ENCODE results near the gene ANTXRL.
"Not testable (repeated sequence)": the region's sequence is repeated elsewhere in the genome, so short reads cannot be mapped to it uniquely, and the experiment has no call there.

Gene ANTXRL

DNA sequence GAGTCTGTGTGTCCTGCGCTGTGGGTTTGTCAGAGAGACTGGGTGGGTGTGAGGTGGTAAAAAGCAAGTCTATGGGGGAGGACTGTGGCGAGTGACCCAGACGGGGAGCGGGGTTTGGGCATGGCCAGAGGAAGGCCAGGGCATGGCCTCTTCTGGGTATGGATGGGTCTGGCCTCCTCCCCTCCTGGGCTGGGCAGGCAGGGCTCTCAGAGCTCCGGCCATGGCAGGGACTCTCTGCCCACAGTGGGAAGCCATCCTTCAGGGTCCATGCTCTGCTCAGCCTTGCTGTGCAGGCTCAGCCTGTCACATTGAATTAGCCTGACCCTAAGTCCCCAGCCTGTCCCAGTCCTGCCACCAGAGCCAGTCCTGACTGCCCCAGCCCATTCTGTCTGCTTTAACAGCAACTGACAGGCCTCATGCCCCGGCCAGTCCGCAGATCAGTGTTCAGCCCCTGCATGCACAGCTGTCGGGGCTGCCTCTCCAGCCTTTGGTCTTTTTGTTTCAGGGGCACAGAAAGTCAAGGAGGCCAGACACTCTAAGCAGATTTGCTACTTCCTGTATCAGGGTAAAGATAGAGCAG lies 7.9 kb downstream of the ANTXRL start:
- DNase-seq (ENCODE audit: low spot score): no peak

DNA sequence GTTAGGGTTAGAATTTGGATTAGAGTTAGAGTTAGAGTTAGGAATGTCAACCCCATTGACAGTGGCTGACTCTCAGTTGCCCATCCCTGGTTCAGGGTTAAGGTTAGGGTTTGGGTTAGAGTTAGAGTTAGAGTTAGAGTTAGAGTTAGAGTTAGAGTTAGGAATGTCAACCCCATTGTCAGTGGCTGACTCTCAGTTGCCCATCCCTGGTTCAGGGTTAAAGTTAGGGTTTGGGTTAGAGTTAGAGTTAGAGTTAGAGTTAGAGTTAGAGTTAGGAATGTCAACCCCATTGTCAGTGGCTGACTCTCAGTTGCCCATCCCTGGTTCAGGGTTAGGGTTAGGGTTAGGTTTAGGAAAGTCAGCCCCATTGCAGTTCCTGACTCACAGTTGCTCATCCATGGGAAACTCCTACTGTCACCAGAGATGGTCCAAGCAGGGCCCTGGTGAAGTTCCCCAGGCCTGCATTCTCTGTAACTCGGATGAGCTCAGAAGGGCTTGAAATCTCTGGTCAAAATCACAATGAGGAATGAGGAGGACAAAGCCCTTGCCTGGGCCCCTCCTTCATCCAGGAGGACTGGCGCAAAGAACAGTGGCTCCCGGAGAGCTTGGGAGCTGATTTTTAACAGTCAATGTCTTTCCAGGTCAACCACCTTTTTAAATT lies 8.7 kb downstream of the ANTXRL start:
- DNase-seq (ENCODE audit: low spot score): not testable (repeated sequence)

GRCh38 chr10:46296086-46296485 lies 9.3 kb downstream of the ANTXRL start:
- not testable (repeated sequence) for DNase-seq (ENCODE audit: low spot score)

- DNase-seq (ENCODE audit: low spot score): no peak
Measured at GRCh38 chr10:46296641-46297141, 9.9 kb downstream of the ANTXRL start.

GRCh38 chr10:46297406-46298204 lies 10.8 kb downstream of the ANTXRL start:
- no peak for DNase-seq (ENCODE audit: low spot score)

DNA sequence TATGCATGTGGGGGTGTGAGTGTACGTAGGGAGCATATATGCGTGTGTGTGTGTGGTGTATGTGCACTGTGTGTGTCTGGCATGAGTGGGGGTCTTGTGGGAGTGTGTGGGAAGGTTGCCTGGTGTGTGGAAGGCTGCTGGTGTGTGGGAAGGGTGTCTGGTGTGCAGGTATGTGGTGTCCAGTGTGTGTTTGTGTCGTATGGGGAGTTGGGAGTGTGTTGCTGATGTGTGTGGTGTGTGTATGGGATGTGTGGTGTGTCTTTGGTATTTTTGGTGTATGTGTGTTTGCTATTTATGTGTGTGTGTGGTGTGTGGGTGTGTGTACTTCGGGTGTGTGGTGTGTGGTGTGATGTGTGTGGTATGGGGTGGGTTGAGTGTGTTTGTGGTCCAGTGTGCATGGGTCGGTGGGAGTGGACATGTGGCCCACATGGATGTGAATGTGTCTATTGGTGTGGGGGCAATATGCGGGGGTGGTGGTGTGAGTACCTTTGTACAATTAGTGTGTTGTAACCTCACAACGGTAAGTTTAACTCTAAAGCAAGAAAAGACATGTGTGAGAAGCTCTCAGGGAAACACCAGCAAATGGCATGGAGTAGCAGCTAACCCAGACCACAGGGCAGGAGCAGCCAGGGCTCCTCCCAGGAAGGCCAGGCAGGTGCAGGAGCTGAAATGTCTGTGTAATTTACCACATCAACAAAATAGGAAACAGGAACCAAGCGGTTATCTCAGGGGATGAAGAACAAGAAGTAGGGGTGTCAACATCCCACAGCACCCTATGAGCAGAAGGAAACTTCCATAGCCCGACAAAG lies 11.9 kb downstream of the ANTXRL start:
- no peak for DNase-seq (ENCODE audit: low spot score)

- DNase-seq (ENCODE audit: low spot score): no peak
Measured at GRCh38 chr10:46299286-46299535, 12.4 kb downstream of the ANTXRL start.

DNA sequence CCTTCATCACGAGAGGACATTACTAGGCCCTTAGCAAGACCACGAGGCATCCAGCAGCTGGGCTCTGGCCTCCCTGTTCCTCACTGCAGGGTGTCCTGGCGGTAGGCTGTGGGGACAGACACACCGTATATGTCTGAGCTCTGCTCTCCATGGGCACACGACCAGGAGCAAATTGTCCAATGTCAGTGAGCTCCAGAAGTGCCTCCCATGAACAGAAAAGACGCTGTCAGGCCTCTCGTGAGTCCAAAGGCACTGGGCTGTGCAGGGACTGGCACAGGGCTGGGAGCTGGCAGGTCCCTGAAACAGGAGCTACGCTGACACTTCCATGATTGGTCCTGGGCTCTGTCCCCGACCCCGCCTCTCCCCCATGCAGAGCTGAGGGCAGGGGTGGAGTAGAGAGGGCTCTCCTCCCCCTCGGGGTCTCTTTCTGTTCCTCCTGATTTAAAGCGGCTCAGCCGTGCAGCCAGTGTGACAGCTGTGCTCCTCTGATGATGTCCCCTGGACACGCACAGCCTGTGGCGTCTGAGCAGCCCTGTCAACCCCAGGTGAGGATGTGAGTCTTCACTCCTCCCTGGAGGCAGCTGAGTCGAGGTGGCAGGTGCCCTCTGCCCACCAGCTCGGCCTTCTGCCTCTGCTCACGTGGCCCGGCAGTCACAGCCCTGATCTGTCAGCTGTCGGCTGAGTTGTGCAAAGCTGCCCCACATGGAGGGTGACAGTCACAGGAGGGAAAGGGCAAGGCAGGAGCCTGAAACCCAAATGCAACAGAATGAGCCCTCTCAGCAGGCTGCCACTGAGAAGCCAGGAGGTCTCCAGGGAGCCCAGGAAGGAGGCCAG lies 13.0 kb downstream of the ANTXRL start:
- DNase-seq (ENCODE audit: low spot score): no peak

GRCh38 chr10:46300370-46300711 lies 13.5 kb downstream of the ANTXRL start:
- DNase-seq (ENCODE audit: low spot score): not testable (repeated sequence)

- DNase-seq (ENCODE audit: low spot score): no peak
Measured at GRCh38 chr10:46301056-46301645, 14.4 kb downstream of the ANTXRL start.

DNA sequence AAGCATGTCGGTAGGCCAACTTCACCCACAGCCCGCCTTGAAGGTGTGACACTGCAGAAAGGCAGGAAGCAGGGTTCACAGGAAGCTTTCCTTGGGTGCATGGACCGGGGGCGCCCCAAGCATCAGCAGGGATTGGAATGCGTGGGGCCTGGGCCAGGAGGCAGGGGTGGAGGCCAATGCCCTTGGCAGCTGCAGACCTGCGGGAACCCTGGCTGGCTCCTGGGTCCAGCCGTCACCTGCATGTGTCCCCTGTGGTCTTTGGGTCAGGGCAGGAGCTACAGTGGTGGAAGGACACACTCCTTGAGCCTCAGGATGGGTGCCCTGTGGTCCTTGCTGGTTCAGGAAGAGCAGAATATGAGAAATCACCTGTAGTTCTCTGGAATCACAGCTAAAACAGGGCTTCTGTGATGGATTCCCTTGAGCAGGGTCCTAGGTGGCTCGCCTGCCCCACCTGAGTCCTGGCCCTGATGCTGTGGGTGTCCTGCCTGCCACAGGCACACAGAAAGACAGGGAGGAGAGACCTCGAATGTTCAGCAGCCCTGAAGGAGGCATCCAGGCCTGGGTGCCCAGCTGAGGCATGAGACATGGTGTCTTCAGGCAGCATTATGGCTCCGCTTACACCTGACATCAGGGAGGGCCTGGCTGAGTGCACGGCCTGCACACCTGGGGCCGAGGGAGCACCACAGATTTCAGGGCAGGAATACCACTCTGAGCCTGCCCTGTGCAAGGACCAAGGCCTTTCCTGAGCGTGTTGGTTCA lies 15.1 kb downstream of the ANTXRL start:
- DNase-seq (ENCODE audit: low spot score): no peak

DNA sequence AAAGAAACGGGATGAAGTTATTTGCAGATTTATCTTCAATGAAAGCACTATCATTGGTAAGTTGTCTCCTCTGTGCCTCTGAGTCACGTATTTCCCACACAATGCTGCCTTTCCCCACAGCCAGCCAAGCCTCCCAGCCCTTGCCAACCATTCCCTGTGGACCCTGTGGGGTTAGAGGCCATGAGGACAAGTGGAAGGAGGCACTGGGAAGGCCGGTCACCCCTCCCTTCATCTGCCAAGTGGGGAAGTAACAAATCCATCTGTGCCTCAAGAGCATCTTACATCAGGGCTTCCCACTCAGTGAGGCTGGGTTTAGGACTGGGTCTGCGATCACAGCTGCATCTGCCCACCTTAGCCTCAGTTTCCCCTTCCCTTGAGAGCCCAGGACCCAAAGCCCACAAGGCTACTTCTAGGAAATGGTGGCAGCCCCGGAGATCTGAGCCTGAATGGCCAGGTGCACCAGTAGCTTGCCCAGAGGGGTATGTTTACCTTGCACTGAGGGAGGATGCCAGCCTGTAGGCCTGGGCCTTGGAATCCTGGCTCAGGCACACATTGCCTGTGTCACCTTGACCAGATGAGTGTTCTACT lies 16.1 kb downstream of the ANTXRL start:
- not testable (repeated sequence) for DNase-seq (ENCODE audit: low spot score)

DNA sequence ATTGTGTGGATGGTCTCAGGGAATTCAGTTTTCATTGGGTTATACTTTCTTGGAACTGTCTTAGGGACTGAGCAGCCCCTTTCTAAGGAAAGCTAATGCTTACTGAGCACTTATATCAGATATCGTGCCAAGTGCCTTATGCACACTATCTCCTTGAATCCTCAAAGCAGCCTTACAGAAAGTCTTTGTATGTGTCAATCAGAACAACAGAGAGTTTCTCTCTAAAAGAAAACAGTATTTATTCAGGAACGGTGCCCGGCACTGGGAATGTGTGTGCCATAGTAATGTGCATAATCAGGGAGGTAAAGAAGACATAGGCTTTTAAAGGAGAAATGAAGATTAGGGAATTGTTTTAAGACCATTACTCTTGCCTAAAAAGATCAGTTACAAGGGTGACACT lies 17.3 kb downstream of the ANTXRL start:
- DNase-seq (ENCODE audit: low spot score): no peak

- not testable (repeated sequence) for DNase-seq (ENCODE audit: low spot score)
Measured at GRCh38 chr10:46304671-46305070, 17.9 kb downstream of the ANTXRL start.

DNA sequence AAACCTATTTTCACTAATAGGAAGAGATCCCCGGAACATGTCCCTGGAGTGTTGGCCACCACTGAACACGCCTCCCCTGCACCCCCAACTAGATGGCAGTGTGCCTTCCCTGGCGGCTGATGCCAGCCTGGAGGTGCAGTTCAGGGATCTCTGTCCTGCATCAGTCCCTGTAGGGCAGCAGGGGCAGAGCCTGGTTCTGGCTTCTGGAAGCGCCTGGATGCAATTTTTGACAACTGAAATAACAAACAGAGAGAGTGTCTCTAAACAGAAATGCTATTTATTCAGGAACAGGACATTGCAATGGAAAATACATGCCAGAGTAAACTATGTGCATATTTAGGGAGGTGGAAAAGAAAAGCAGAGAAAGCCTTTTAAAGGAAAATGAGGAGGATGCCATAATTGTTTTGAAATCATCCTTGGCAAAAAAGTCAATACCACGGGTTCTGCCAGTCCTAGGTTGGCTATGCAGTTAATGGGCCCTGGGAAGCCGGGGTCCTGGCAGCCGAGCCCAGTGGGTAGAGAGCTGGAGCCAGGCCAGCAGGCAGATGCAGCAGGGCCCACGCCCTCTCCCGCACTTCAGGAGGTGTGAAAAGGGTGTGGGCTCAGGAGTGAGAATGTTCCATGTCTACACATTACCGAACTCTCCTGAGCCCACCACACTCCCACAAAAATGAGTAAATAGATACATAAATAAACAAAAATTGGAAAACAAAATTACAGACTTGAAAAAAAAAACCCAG lies 18.5 kb downstream of the ANTXRL start:
- no peak for DNase-seq (ENCODE audit: low spot score)

DNA sequence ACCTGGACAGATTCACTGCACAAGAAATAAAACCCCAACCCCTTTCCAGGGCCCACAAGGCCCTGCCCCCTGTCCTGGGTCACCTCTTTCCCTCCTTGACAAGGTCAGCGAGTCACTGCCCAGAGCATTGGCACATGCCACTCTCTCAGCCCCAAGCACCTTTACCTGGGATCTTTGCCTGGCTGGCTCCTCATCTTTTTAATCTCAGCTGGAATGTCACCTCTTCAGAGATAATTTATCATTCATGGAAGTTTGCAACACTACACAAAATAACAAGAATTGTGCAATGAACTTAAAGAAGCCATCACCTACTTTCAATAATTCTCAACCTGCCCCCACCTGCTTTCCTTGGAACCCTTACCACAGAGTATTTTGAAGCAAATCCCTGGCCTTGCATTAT lies 19.2 kb downstream of the ANTXRL start:
- DNase-seq (ENCODE audit: low spot score): no peak

DNA sequence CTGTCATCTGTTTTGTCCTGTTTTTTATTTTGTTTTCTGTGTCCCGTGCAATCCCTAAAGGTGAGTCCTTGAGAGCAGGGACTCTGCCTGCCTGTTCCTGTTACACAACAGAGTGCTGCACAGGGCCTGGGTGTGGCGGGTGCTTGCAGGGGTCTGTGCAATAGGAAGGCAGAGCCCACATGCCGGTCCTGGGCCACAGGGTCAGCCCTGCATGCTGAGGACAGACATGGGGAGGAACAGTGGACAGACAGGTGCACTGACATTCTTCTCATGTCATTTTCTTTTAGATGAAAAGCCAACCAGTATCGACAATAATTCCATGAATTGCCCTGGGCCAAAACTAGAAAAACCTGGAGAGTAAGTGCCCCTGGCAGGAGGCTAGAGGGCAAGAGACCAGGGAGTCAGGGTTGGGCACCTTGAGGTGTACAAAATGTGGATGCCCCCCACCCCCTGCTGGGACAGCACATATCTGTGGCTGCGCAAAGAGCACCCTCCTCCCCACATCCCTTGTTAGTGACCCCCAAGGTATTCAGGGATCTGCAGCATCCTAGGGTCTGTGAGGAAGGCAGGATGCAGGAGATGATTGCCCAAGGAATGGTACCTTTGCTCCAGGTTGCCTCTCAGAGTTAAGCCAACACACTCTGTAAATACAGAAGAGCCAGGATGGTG lies 19.9 kb downstream of the ANTXRL start:
- no peak for DNase-seq (ENCODE audit: low spot score)

DNA sequence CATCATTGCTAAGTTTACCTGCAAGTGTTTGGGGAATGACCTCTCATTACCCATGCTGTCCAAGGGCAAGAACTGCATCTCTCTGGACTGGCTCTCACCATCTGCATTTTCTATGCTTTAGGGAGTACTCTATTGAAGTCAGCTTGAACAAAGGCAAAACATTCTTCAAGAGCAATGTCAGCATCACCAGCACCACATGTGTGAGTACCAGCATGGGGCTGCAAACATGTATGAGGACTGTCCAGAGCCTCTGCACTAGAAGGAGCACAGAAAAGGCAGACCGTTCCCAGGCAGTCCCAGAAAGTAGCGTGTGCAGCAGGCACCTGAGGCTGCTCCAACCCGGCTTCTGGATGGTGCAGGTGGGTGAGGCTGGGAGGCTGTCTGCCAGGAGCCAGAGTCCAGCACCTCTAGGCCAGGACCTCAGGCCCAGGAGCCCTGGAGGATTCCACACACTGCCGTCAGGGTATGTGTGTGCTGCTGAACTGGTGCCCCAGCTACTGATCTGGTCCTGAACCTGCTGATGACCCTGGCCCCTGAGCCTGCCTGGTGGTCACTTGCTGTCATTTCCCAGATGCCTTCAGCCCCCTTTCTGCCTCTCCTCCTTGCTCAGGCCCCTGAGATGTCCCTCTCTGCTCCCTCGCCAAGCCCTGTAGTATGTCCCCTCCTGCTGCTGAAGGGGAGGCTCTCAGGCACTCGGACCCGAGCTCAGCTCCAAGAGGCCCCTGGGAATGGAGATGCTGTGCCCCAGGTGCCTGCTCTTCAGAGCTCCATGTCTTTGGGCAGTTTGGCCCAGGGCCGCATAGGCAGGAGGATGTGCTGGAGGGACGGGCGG lies 20.7 kb downstream of the ANTXRL start:
- DNase-seq (ENCODE audit: low spot score): no peak

Data from COLO829 (cell line).